Superior temporal gyrus (tissue), 1 donor: ENCODE data around the gene SH2D6.
"Not testable (repeated sequence)": the region's sequence is repeated elsewhere in the genome, so short reads cannot be mapped to it uniquely, and the experiment has no call there.

Experiments used
- DNase-seq: peaks from one replicate; pipeline ENCODE4 v3.0.0-alpha.2; 2016; ENCODE audit errors: extremely low spot score

The SH2D6 gene

DNA sequence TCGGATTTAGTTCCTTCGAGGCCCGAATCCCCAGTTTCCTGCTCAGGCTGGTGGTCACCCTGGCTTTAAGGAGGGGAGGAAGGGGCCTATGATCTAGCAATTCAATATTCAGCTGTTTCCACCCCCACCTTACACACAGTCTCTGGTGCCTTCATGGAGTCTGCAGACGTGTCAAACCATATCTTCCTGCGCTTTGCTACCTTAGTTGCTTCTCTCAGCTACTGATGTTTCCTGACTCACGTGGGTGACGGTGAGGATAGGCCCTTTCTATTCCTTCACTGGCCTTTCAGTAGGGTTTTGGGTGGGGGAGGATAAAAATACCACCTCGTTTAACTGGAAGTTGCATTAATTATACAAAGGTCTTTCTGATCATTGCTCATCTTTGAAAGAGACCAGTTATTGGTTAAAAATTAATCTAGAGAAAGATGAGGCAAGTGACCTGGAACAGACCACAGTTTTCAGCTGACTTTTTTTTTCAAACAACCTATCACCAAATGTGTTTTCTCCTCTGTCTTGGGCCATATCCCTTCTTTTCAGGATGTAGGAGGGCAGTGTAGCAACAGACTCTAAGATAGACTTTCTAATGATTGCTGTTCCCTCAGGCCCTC is 49.7 kb downstream of the SH2D6 start:
- no peak for DNase-seq

DNA sequence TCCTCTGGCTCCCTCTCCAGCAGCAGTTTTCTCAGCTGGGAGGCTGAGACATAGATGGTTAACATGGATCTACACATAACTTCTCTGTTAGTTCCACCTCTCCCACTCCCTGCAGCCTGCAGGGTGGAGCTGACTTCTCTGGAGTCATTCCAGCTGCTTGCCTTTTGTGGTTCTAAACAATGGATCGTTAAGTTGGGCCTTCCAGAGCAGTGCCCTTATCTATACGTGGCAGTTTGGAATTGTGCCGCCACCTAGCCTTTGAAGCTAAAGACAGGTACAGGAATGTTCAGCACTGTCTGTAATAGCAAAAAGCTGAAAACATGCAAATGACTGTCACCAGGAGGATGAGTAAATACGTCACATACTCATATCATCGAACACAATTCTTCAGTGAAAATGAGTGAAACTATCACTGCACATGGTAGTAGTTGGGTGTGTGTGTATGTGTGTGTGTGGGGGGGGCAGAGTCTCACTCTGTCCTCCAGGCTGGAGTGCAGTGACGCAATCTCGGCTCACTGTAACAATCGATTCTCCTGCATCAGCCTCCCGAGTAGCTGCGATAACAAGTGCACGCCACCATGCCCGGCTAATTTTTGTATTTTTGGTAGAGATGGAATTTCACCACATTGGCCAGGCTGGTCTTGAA is 50.3 kb downstream of the SH2D6 start:
- no peak for DNase-seq

DNA sequence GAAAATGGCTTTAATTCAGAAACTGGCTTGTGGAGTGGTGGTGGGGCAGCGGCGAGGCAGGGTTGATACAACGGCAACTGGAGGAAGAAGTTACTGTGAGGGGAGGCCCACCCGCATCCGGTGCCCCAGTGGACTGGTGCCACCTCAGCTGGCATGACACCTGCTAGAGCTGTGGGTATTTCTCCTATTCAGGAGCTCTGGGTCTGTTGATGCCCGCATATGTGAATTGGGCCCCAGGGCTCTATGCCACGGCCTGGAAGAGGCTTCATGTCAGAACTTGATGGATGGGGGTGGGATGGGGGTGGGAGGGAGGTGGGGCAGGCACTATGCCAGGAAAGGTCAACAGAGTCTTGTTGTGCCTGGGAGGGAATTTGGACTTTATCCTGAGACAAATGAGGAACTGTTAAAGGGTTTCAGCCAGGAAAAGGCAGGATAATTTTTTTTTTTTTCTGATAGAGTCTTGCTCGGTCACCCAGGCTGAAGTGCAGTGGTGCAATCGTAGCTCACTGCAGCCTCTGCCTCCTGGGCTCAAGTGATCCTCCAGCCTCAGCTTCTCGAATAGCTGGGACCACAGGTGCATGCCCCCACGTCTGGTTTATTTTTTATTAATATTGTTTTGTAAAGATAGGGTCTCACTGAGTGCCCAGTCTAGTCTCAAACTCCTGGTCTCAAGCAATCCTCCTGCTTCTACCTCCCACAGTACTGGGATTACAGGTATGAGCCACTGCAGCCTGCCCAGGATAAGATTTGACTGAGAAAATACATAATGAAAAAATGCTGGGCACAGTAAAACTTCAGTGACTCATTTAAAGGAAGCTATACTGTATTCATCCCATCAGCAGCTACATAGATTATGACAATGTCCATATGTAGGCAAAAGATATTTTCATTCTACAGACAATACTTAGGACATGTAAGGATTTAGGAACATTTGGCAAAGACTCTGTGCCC is 52.6 kb downstream of the SH2D6 start:
- DNase-seq: no peak

DNA sequence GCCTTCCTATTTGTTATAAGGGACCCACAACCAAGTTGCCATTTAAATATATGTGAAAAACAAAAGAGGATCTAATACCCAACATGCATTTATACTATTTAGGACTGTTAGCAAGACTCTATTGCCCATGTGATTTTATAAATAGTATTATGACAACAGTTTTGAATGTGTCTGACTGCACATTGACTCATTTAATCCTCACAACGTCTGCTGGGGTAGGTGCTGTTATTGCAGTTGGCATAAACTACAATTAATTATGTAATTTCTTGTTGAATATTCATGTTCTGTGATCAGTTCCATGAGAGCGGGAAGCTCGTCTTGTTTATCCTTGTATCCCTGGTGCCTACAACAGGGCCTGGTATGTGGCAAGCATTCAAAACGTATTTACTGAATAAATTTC is 53.7 kb downstream of the SH2D6 start:
- no peak for DNase-seq

DNA sequence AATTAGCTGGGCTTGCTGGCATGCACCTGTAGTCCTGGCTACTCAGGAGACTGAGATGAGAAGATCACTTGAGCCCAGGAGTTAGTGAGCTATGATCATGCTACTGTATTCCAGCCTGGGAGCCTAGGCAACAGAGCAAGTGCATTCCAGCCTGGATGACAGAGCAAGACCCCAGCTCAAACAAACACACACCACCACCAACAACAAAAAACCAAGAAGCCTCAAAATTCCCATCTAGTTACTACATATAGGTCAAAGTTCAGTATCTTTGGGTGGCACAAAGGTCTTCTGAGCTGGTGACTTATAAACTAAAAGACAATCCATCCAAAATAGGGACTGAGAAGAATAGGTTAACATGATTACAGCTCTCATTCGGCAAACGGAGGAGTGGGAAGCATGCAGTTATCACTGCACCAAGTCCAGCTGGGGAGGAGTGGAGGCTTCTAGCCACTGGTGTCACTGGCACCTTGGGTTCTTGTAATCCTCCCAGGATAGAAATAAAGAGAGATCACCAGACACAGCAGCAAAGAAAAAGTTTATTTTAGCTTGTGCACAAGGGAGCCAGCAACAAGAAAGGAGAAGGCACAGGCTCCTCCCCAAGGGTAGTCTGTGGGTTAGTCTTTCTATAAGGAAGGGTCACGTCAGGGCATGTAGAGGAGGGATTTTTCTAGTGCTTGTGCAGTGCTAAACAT is 57.4 kb downstream of the SH2D6 start:
- no peak for DNase-seq

DNA sequence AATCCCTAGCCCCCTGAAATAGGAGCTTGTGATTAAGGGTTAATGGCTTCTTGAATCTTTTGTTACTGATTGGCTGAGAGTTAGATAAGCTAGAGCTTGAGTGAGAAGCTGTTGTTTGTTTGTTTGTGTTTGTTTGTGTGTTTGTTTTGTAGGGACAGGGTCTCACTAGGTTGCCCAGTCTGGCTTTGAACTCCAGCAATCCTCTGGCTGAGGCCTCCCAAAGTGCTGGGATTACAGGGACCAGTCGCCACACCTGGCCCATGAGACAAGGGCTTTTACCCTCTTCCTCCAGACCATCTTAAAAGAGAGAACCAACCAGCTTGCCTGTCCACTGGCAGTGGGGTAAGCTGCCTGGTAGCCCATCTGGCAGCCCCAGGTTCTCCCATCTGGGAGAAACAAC is 58.1 kb downstream of the SH2D6 start:
- no peak for DNase-seq

DNA sequence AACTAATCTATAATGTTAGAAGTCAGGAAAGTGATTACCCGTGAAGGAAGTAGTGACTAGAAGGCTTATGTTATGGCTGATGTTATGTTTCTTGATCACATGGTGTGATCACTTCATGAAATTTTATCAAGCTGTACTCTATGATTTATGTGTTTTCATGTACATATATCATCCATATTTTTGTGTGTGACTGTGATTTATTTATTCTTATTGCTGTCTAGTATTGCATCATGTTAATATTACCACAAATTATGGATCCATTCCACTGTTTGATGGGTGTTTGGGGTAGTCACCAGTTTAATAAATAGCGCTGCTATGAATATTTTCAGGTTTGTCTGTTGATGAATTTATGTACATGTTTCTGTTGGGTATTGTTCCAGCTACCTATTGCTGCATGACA is 59.4 kb downstream of the SH2D6 start:
- no peak for DNase-seq

DNA sequence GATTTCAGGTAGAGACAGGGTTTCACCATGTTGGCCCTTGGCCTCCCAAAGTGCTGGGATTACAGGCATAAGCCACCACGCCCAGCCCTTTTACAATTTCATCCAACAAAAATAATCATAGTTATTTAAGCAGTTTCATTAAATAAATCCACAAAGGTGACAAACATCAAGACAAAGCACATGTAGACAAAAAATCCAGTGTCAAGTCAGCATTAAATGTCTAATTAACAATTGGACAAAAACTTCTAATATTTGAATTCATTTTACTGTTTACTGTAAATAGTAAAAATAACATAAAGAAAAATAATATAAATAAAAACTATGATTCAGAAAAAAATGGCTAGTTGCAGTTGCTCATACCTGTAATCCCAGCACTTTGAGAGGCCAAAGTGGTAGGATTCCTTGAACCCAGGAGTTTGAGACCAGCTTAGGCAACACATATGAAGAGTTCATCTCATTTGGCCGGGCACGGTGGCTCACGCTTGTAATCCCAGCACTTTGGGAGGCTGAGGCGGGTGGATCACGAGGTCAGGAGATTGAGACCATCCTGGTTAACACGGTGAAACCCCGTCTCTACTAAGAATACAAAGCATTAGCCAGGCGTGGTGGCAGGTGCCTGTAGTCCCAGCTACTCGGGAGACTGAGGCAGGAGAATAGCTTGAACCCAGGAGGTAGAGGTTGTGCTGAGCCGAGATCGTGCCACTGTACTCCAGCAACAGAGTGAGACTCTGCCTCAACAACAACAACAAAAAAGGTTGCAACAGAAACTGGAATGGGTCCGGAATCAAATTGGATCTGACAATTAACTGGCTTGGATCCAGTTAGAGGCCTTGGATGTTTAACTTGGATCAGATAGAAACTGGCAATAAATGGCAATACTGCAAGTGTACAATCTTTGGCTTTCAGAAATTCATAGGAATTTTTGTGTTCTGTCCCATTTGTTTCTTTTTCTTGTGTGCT is 63.6 kb downstream of the SH2D6 start:
- no peak for DNase-seq

DNA sequence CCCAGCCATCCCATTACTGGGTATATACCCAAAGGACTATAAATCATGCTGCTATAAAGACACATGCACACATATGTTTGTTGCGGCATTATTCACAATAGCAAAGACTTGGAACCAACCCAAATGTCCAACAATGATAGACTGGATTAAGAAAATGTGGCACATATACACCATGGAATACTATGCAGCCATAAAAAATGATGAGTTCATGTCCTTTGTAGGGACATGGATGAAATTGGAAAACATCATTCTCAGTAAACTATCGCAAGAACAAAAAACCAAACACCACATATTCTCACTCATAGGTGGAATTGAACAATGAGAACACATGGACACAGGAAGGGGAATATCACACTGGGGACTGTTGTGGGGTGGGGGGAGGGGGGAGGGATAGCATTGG is 66.1 kb downstream of the SH2D6 start:
- DNase-seq: not testable (repeated sequence)

DNA sequence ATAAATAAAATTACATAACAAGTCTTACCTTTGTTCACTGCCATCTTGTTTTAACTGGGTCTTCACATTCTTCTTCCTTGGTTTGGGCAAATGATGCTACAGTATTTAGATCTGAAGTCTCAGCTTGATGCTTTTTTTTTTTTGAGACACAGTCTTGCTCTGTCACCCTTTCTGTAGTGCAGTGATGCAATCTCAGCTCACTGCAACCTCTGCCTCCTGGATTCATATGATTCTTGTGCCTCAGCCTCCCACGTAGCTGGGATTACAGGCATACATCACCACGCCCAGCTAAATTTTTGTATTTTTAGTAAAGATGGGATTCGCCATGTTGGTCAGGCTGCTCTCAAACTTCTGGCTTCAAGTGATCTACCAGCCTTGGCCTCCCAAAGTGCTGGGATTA is 67.3 kb downstream of the SH2D6 start:
- no peak for DNase-seq
